Measurements from ENCODE around the gene CTBP2.

CTBP2 gene

GRCh38 chr10:125144693-125145623, 15.4 kb downstream of the CTBP2 start:
- no peak for DNase-seq (ENCODE audit: low read depth in 2 of 2)

GRCh38 chr10:125144206-125144605, 16.2 kb downstream of the CTBP2 start:
- DNase-seq (ENCODE audit: low read depth in 2 of 2), result no peak

GRCh38 chr10:125142946-125143345, 17.4 kb downstream of the CTBP2 start:
- DNase-seq (ENCODE audit: low read depth in 2 of 2), result no peak

- DNase-seq (ENCODE audit: low read depth in 2 of 2), result no peak
Observed at GRCh38 chr10:125141860-125142484, 18.4 kb downstream of the CTBP2 start.

- DNase-seq (ENCODE audit: low read depth in 2 of 2), result no peak
Observed at GRCh38 chr10:125141150-125141859, 19.1 kb downstream of the CTBP2 start.

GRCh38 chr10:125140151-125140550, 20.2 kb downstream of the CTBP2 start:
- no peak for DNase-seq (ENCODE audit: low read depth in 2 of 2)

- DNase-seq (ENCODE audit: low read depth in 2 of 2), result no peak
Observed at GRCh38 chr10:125137601-125138438, 22.5 kb downstream of the CTBP2 start.

GRCh38 chr10:125136087-125136486, 24.3 kb downstream of the CTBP2 start:
- DNase-seq (ENCODE audit: low read depth in 2 of 2), result no peak

- no peak for DNase-seq (ENCODE audit: low read depth in 2 of 2)
Observed at GRCh38 chr10:125135771-125136035, 24.7 kb downstream of the CTBP2 start.

- DNase-seq (ENCODE audit: low read depth in 2 of 2), result no peak
Observed at GRCh38 chr10:125134916-125135770, 25.2 kb downstream of the CTBP2 start.

- no peak for DNase-seq (ENCODE audit: low read depth in 2 of 2)
Observed at GRCh38 chr10:125134483-125134848, 25.9 kb downstream of the CTBP2 start.

- DNase-seq (ENCODE audit: low read depth in 2 of 2), result no peak
Observed at GRCh38 chr10:125133696-125134482, 26.5 kb downstream of the CTBP2 start.

- DNase-seq (ENCODE audit: low read depth in 2 of 2), result no peak
Observed at GRCh38 chr10:125132344-125132743, 28.0 kb downstream of the CTBP2 start.

GRCh38 chr10:125130916-125131315, 29.4 kb downstream of the CTBP2 start:
- DNase-seq (ENCODE audit: low read depth in 2 of 2), result no peak

- DNase-seq (ENCODE audit: low read depth in 2 of 2), result no peak
Observed at GRCh38 chr10:125130260-125130659, 30.1 kb downstream of the CTBP2 start.

- DNase-seq (ENCODE audit: low read depth in 2 of 2), result no peak
Observed at GRCh38 chr10:125129076-125129458, 31.3 kb downstream of the CTBP2 start.

GRCh38 chr10:125128397-125129075, 31.8 kb downstream of the CTBP2 start:
- no peak for DNase-seq (ENCODE audit: low read depth in 2 of 2)

GRCh38 chr10:125127986-125128385, 32.4 kb downstream of the CTBP2 start:
- DNase-seq (ENCODE audit: low read depth in 2 of 2), result no peak

- DNase-seq (ENCODE audit: low read depth in 2 of 2), result no peak
Observed at GRCh38 chr10:125127110-125127509, 33.3 kb downstream of the CTBP2 start.

Data from fibroblast of skin of left quadriceps (primary cell).